ENCODE data around the gene PLCB3. TPM values are rescaled to one million over a fixed set of nuclear protein-coding genes. Genes with fewer than 3 reads are reported as not detected.

Gene PLCB3
- total and polyA plus RNA-seq, 2 of the 13 experiments (the other 11 are each of a cell fraction or from before 2014, with no cell fraction given): 7.5 to 13.8 TPM

GRCh38 chr11:64246871-64247728 is 4.2 kb upstream of the PLCB3 start, which contains the start of gene PPP1R14B (continued):
- TF ChIP-seq, protein P1, sequence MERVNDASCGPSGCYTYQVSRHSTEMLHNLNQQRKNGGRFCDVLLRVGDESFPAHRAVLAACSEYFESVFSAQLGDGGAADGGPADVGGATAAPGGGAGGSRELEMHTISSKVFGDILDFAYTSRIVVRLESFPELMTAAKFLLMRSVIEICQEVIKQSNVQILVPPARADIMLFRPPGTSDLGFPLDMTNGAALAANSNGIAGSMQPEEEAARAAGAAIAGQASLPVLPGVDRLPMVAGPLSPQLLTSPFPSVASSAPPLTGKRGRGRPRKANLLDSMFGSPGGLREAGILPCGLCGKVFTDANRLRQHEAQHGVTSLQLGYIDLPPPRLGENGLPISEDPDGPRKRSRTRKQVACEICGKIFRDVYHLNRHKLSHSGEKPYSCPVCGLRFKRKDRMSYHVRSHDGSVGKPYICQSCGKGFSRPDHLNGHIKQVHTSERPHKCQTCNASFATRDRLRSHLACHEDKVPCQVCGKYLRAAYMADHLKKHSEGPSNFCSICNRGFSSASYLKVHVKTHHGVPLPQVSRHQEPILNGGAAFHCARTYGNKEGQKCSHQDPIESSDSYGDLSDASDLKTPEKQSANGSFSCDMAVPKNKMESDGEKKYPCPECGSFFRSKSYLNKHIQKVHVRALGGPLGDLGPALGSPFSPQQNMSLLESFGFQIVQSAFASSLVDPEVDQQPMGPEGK (CRISPR knock-in tag; IDR thresholded peaks at IDR 0.05): peak; percentile 27
- no peak for TF ChIP-seq GATA4 (IDR thresholded peaks at IDR 0.05; ENCODE audit: borderline replicate concordance, low read depth)
- peak; percentile 84 for TF ChIP-seq ZFX (CRISPR knock-in tag; IDR thresholded peaks at IDR 0.05; ENCODE audit: low read depth)
- no peak for TF ChIP-seq PHF5A (CRISPR knock-in tag; IDR thresholded peaks at IDR 0.05; ENCODE audit: low read depth, unreplicated experiment)
- TF ChIP-seq FOXK1 (CRISPR knock-in tag; IDR thresholded peaks at IDR 0.05; ENCODE audit: borderline replicate concordance, low read depth): peak; percentile 28; the same call in 1 of the 2 replicates
- no peak for TF ChIP-seq HES4 (CRISPR knock-in tag; IDR thresholded peaks at IDR 0.05; ENCODE audit: borderline replicate concordance)
- TF ChIP-seq ZNF160 (CRISPR knock-in tag; IDR thresholded peaks at IDR 0.05): no peak
- TF ChIP-seq ZNF589 (CRISPR knock-in tag; conservative IDR thresholded peaks at IDR 0.05): peak; percentile 62; the same call in 1 of the 2 replicates
- no peak for TF ChIP-seq MEF2D (CRISPR knock-in tag; IDR thresholded peaks at IDR 0.05)
- peak; percentile 34; the same call in 1 of the 2 replicates for TF ChIP-seq MAZ (IDR thresholded peaks at IDR 0.05; ENCODE audit: borderline replicate concordance, low read depth, low read length)
- peak; percentile 74 for TF ChIP-seq MAZ (CRISPR knock-in tag; IDR thresholded peaks at IDR 0.05; ENCODE audit: low read depth)
- TF ChIP-seq KDM6A (CRISPR knock-in tag; IDR thresholded peaks at IDR 0.05; ENCODE audit: low read depth): no peak
- TF ChIP-seq SRY (CRISPR knock-in tag; IDR thresholded peaks at IDR 0.05): no peak
- TF ChIP-seq ZNF7 (CRISPR knock-in tag; IDR thresholded peaks at IDR 0.05): no peak
- TF ChIP-seq ZNF33B (CRISPR knock-in tag; IDR thresholded peaks at IDR 0.05): no peak; the same call in 1 of the 2 replicates
- no peak for TF ChIP-seq ZNF317 (CRISPR knock-in tag; IDR thresholded peaks at IDR 0.05)
- TF ChIP-seq ZNF713 (CRISPR knock-in tag; IDR thresholded peaks at IDR 0.05): 0 out of 2 replicates have a peak, but pooled peaks have one; percentile 33
- TF ChIP-seq MYC (CRISPR knock-in tag; IDR thresholded peaks at IDR 0.05; ENCODE audit: borderline replicate concordance): peak; percentile 87
- TF ChIP-seq MAFG (CRISPR knock-in tag; IDR thresholded peaks at IDR 0.05): no peak
- TF ChIP-seq ZNF333 (CRISPR knock-in tag; IDR thresholded peaks at IDR 0.05; ENCODE audit: borderline replicate concordance): no peak
- TF ChIP-seq HNRNPK (IDR thresholded peaks at IDR 0.05; ENCODE audit: low read depth, low read length, poor library complexity, severe bottlenecking): peak; percentile 24
- TF ChIP-seq SMC3 (IDR thresholded peaks at IDR 0.05; ENCODE audit: low read length): no peak
- no peak for TF ChIP-seq ZNF337 (CRISPR knock-in tag; IDR thresholded peaks at IDR 0.05; ENCODE audit: borderline replicate concordance, low read depth)
- peak; percentile 43; the same call in 1 of the 2 replicates for TF ChIP-seq ZNF34 (CRISPR knock-in tag; IDR thresholded peaks at IDR 0.05; ENCODE audit: borderline replicate concordance)
- TF ChIP-seq RBAK (CRISPR knock-in tag; IDR thresholded peaks at IDR 0.05): no peak
- TF ChIP-seq SRSF4 (IDR thresholded peaks at IDR 0.05; ENCODE audit: low read depth, low read length, poor library complexity, severe bottlenecking): no peak
- no peak for TF ChIP-seq ZNF883 (CRISPR knock-in tag; IDR thresholded peaks at IDR 0.05; ENCODE audit: not compliant biosample characterization)
- TF ChIP-seq ZZZ3 (CRISPR knock-in tag; IDR thresholded peaks at IDR 0.05; ENCODE audit: borderline replicate concordance): no peak
- TF ChIP-seq NR0B2 (CRISPR knock-in tag; IDR thresholded peaks at IDR 0.05): no peak
